Kidney epithelial cell (primary cell): ENCODE data around the gene SCN3B. TPM values are rescaled to one million over a fixed set of nuclear protein-coding genes. Genes with fewer than 3 reads are reported as not detected.
"Not testable (repeated sequence)": the region's sequence is repeated elsewhere in the genome, so short reads cannot be mapped to it uniquely, and the experiment has no call there.

ENCODE experiments used
- DNase-seq: peaks from one replicate; pipeline ENCODE4 v3.0.0-alpha.2; 2010; ENCODE audit warnings: low read depth
- H3K27me3 ChIP-seq: 2 replicates; pipeline ENCODE4 v1.6.0; 2011; ENCODE audit warnings: low read length; ENCODE audit not compliant: control insufficient read depth, insufficient read depth
- H3K36me3 ChIP-seq: 2 replicates; pipeline ENCODE4 v1.5.1; 2011; ENCODE audit warnings: low read length; ENCODE audit not compliant: control insufficient read depth, insufficient read depth
- H3K4me3 ChIP-seq: 2 replicates; pipeline ENCODE4 v1.5.1; 2011; ENCODE audit warnings: low read depth, mild to moderate bottlenecking, control low read depth, low read length
- CTCF ChIP-seq: IDR thresholded peaks from 2 replicates; pipeline ENCODE4 v1.5.1; 2011; ENCODE audit warnings: mild to moderate bottlenecking, moderate library complexity, low read length, control low read depth, inconsistent platforms; ENCODE audit not compliant: insufficient read depth, poor library complexity, severe bottlenecking
- total RNA-seq: library from RNA; depleted of rRNA; stranded (reverse); fragments of >200 nt; gene quantifications from 2 replicates; pipeline ENCODE4 v1.2.3, GENCODE V29; 2015

SCN3B gene
- total RNA-seq, 1 donor from 2014 or later, result 2.1 TPM

DNA sequence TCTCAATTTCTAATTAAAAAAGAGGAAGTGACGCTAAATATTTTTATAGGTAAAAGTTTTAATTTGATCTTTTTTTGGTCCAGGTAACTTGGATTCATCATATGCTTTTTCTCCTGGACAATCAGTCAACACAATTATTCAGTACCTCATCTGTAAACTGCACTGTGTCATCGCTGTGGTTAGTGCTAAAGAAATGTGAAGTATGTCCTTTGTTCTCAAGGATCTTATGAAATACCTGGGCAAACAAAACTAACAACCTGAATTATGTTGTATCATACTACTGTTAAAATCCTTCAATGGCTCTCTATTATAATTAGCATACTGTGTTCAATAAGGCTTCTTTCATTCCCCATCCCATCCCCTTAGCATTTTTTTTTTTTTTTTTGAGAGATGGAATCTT lies 19.9 kb upstream of the SCN3B start:
- no peak overlapping the region for H3K4me3 ChIP-seq
- no peak for DNase-seq
- peaks cover 2% of the 10 kb centered on the region for H3K27me3 ChIP-seq
- no peaks in the 10 kb centered on the region for H3K36me3 ChIP-seq
- no peak for TF ChIP-seq CTCF

DNA sequence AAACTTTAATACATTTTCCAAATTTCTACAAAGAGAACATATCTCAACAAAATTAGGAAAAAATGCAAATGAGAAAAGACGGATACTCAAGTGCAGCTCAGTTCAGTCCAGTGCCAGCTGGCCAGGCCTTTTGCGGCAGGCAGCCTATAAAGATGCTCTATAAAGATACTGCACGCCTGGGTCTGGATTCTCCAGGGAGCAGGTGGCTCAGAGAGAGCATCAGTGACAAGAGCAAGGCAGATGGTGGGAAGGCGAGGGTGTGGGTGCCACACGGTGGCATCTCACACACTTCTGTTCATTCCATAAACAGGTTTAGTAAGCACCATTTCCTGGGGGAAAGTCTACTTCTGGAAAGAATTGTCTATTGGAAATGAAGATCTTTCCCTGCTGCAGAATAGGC lies 18.1 kb upstream of the SCN3B start:
- Histone ChIP-seq H3K4me3 (no peak overlapping the region), H3K27me3 (peaks cover 2% of the 10 kb centered on the region), H3K36me3 (no peaks in the 10 kb centered on the region)
- DNase-seq, result no peak
- TF ChIP-seq CTCF, result no peak

- no peak for DNase-seq
- Histone ChIP-seq H3K27me3 (peaks cover 2% of the 10 kb centered on the region), H3K4me3 (no peak overlapping the region), H3K36me3 (no peaks in the 10 kb centered on the region)
- no peak for TF ChIP-seq CTCF
Measured at GRCh38 chr11:123671534-123671933, 17.1 kb upstream of the SCN3B start.

- H3K27me3 ChIP-seq, result no peaks in the 10 kb centered on the region
- TF ChIP-seq CTCF, result no peak
- DNase-seq, result no peak
- no peak overlapping the region for H3K4me3 ChIP-seq
- no peaks in the 10 kb centered on the region for H3K36me3 ChIP-seq
Measured at GRCh38 chr11:123670081-123670480, 15.7 kb upstream of the SCN3B start.

DNA sequence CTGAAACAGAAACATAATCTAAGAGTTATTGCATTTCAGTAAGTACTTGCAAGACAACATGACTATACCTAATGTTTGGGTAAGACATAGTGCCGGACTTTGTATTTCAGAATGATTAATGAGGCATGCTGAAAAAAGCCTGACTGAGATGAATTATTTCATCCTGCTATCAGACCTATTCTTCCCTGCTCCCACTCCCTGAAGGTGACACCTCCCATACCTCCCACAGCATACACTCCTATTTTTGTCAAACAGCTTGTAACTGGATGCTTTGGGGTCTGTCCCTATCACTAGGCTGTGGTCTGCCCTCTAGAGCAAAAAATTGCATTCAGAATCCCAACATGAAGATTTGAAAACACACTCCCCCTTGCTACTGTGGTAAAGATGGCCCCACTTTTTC lies 10.9 kb upstream of the SCN3B start:
- Histone ChIP-seq H3K36me3 (no peaks in the 10 kb centered on the region), H3K4me3 (no peak overlapping the region), H3K27me3 (no peaks in the 10 kb centered on the region)
- TF ChIP-seq CTCF, result no peak
- DNase-seq, result no peak

DNA sequence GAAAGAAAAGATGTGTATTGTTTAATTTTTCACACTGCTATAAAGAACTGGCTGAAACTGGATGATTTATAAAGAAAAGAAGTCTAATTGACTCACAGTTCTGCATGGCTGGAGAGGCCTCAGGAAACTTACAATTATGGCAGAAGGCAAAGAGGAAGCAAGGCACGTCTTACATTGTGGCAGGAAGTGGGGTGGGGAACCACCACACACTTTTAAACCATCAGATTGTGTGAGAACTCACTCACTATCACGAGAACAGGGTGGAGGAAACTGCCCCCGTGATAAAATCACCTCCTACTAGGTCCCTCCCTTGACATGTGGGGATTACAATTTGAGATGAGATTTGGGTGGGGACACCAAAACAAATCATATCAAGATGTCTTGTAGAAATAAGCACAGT lies 5.5 kb upstream of the SCN3B start:
- not testable (repeated sequence) for H3K4me3 ChIP-seq, H3K27me3 ChIP-seq, H3K36me3 ChIP-seq, DNase-seq
